ENCODE measurements around the gene TMC3.

GRCh38 chr15:81288616-81289015, 85.4 kb downstream of the TMC3 start:
- TF ChIP-seq POLR2AphosphoS5 (IDR thresholded peaks at IDR 0.05) (no peak), CTCF (IDR thresholded peaks at IDR 0.05) (no peak), POLR2A (IDR thresholded peaks at IDR 0.05) (no peak), EP300 (IDR thresholded peaks at IDR 0.05) (no peak)

Measured in sigmoid colon (tissue), 4 donors.